Calu3 (cell line): ENCODE measurements around the gene PLCG2. TPM values are rescaled to one million over a fixed set of nuclear protein-coding genes. Genes with fewer than 3 reads are reported as not detected.

Experiments used
- BruUV-seq: library from RNA; stranded (reverse); fragments of 400-500 nt; replicated peaks from 2 replicates; lab custom pipeline; 2021; lab: Mats Ljungman, UMichigan
- CTCF ChIA-PET: fragments of 300-600 bp; sonication (Branson Sonifier 250); formaldehyde crosslinking; loops from one replicate; lab custom pipeline; 2022; ENCODE audit warnings: antibody characterized with exemption; lab: Charles Lee
- DNase-seq: peaks from one replicate; pipeline ENCODE4 v3.0.0; 2022
- H3K27ac Mint-ChIP-seq: one replicate; pipeline ENCODE4 v1.8.0; 2022; ENCODE audit warnings: mixed read lengths; ENCODE audit not compliant: unreplicated experiment
- H3K27me3 Mint-ChIP-seq: one replicate; pipeline ENCODE4 v1.8.0; 2022; ENCODE audit warnings: mixed read lengths; ENCODE audit not compliant: unreplicated experiment
- H3K36me3 Mint-ChIP-seq: one replicate; pipeline ENCODE4 v1.8.0; 2022; ENCODE audit warnings: mild to moderate bottlenecking, moderate library complexity, mixed read lengths; ENCODE audit not compliant: insufficient read depth, unreplicated experiment
- H3K4me1 Mint-ChIP-seq: one replicate; pipeline ENCODE4 v1.8.0; 2022; ENCODE audit warnings: mild to moderate bottlenecking, low read depth, mixed read lengths; ENCODE audit not compliant: unreplicated experiment
- H3K4me3 Mint-ChIP-seq: one replicate; pipeline ENCODE4 v1.8.0; 2022; ENCODE audit warnings: mild to moderate bottlenecking, low read depth, moderate library complexity, mixed read lengths; ENCODE audit not compliant: unreplicated experiment
- H3K9me3 Mint-ChIP-seq: one replicate; pipeline ENCODE4 v1.8.0; 2022; ENCODE audit warnings: low read depth, mixed read lengths; ENCODE audit not compliant: unreplicated experiment
- CTCF ChIP-seq: fragments of 200-600 bp; IDR thresholded peaks from one replicate; pipeline ENCODE4 v1.8.0; 2022; ENCODE audit warnings: antibody characterized with exemption; ENCODE audit not compliant: unreplicated experiment
- intact Hi-C: fragments of 100-400 bp; cut with micrococcal nuclease; formaldehyde crosslinking; loops from one replicate; pipeline ENCODE4 v1.10.0; 2022; ENCODE audit not compliant: unreplicated experiment
- total RNA-seq: library from RNA; stranded (reverse); gene quantifications from 2 replicates; pipeline ENCODE4 v1.2.3, GENCODE V29; 2022

Gene PLCG2
- total RNA-seq, 1 experiment from 2014 or later: 3.4 TPM

DNA sequence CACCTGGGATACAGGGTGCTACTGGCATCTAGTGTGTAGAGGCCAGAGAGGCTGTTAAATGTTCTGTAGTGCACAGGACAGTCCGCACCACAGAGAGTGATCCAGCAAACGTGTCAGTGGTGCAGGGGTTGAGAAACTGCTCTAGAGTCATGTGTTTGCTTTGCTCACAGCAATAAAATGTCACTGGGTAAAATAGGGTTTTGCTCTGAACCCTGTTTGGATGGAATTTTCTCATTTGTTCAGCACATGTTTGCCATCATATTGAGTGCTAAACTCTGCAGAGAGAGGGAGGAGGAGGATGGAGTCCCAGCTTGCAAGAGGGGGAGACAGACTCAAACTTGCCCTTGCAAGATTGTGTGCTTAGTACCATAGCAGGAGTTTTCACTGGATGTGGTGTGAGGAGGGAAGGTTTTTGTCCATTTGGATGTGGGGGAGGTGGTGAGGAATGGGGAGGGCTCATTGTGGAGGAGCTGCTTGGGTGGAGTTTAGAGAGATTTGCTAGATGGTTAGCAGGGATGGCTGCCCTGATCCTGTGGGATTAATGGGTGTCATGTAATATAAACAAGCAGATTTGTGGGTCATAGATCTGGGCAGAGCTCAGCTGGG is 11.8 kb downstream of the PLCG2 start:
- no peak for TF ChIP-seq CTCF
- Mint-ChIP-seq H3K27ac (no peak overlapping the region), H3K36me3 (no peaks in the 10 kb centered on the region), H3K9me3 (no peaks in the 10 kb centered on the region), H3K27me3 (peaks cover 74% of the 10 kb centered on the region), H3K4me3 (no peak overlapping the region), H3K4me1 (peaks cover 10% of the 10 kb centered on the region)
- DNase-seq: no peak
- CTCF ChIA-PET: interaction anchor here (0.6 kb wide), 1 partner anchor 398 kb away, joined by 3 read pairs; no protein-coding TSS in a partner anchor
- intact Hi-C loops: no loop called here
- BruUV-seq: no TSS peak

DNA sequence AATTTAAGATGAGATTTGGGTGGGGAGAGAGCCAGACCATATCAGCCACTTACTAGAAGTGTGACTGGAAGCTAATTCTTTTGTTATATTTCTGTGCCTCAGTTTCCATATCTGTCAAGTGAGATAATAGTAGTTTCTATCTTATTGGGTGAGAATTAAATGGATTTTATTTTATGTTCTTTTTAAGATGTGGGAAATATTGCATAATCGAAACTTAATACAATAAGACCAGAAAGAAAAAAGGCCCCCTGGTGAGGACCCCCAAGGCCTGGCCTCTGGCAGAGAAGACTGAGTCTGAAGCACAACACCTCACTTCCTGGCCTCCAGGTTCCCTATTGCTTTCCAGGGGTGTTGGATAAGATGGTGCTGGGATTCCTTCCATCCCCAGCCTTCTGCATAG is 13.7 kb downstream of the PLCG2 start:
- no peak for TF ChIP-seq CTCF
- peaks cover 85% of the 10 kb centered on the region for H3K27me3 Mint-ChIP-seq
- no peak overlapping the region for H3K4me3 Mint-ChIP-seq
- CTCF ChIA-PET: no interaction called here
- H3K27ac Mint-ChIP-seq: no peak overlapping the region
- BruUV-seq: no TSS peak
- no peaks in the 10 kb centered on the region for H3K36me3 Mint-ChIP-seq
- intact Hi-C loops: no loop called here
- DNase-seq: no peak
- H3K4me1 Mint-ChIP-seq: no peaks in the 10 kb centered on the region
- no peaks in the 10 kb centered on the region for H3K9me3 Mint-ChIP-seq

GRCh38 chr16:81795193-81795592 is 16.1 kb downstream of the PLCG2 start:
- Mint-ChIP-seq H3K4me1 (no peaks in the 10 kb centered on the region), H3K27ac (no peak overlapping the region), H3K36me3 (no peaks in the 10 kb centered on the region), H3K4me3 (no peak overlapping the region), H3K27me3 (peaks cover 86% of the 10 kb centered on the region), H3K9me3 (no peaks in the 10 kb centered on the region)
- no TSS peak for BruUV-seq
- intact Hi-C loops: no loop called here
- CTCF ChIA-PET: no interaction called here
- TF ChIP-seq CTCF: no peak
- DNase-seq: no peak

DNA sequence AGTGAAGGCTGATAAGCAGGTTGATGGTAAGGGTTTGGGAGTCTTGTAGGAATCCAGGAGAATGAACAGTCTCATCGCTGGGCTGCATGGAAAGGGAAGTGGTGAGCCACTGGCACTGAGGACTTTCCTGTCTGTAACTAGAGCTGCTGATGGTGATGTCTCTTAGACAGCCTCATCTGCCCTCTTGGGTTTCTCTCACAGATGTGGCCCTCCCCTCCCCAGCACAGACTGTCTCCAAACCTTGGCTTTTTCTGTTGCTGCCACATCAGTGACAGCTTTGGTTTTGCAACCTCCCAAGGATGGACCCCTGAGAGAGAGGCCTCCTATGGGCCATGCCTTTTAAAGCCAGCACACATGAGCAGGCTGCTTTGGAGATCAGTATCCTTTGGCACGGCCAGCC is 16.9 kb downstream of the PLCG2 start:
- no peaks in the 10 kb centered on the region for H3K36me3 Mint-ChIP-seq
- TF ChIP-seq CTCF: no peak
- no peaks in the 10 kb centered on the region for H3K4me1 Mint-ChIP-seq
- H3K9me3 Mint-ChIP-seq: no peaks in the 10 kb centered on the region
- intact Hi-C loops: no loop called here
- H3K4me3 Mint-ChIP-seq: no peak overlapping the region
- CTCF ChIA-PET: no interaction called here
- H3K27ac Mint-ChIP-seq: no peak overlapping the region
- peaks cover 78% of the 10 kb centered on the region for H3K27me3 Mint-ChIP-seq
- no peak for DNase-seq
- no TSS peak for BruUV-seq
